ENCODE results near the gene GAK. TPM values are rescaled to one million over a fixed set of nuclear protein-coding genes. Genes with fewer than 3 reads are reported as not detected.

GAK gene
- total RNA-seq, 1 donor from 2014 or later, result 130 TPM

GRCh38 chr4:870951-871350 lies 61.2 kb downstream of the GAK start:
- intact Hi-C loops (cut with DNase I), result no loop called here
- H3K36me3 ChIP-seq, result peaks cover 93% of the 10 kb centered on the region
- no peak for ATAC-seq
- no peak overlapping the region for H3K4me3 ChIP-seq
- no peak overlapping the region for H3K27ac ChIP-seq
- no peak for TF ChIP-seq CTCF (IDR thresholded peaks at IDR 0.05)
- no peaks in the 10 kb centered on the region for H3K4me1 ChIP-seq
- H3K9me3 ChIP-seq, result no peaks in the 10 kb centered on the region
- no peaks in the 10 kb centered on the region for H3K27me3 ChIP-seq (ENCODE audit: low read depth)
- DNase-seq, result no peak

GRCh38 chr4:869776-870175 lies 62.3 kb downstream of the GAK start:
- Histone ChIP-seq H3K4me1 (no peaks in the 10 kb centered on the region), H3K36me3 (peaks cover 93% of the 10 kb centered on the region), H3K27me3 (ENCODE audit: low read depth) (no peaks in the 10 kb centered on the region), H3K4me3 (no peak overlapping the region), H3K9me3 (no peaks in the 10 kb centered on the region), H3K27ac (no peak overlapping the region)
- ATAC-seq (no peak), DNase-seq (no peak)
- no peak for TF ChIP-seq CTCF (IDR thresholded peaks at IDR 0.05)
- intact Hi-C loops (cut with DNase I), result no loop called here

- Histone ChIP-seq H3K4me3 (no peak overlapping the region), H3K4me1 (no peaks in the 10 kb centered on the region), H3K27me3 (ENCODE audit: low read depth) (no peaks in the 10 kb centered on the region), H3K27ac (no peak overlapping the region), H3K9me3 (no peaks in the 10 kb centered on the region), H3K36me3 (peaks cover 93% of the 10 kb centered on the region)
- intact Hi-C loops (cut with DNase I), result no loop called here
- ATAC-seq (no peak), DNase-seq (no peak)
- TF ChIP-seq CTCF (IDR thresholded peaks at IDR 0.05), result no peak
Observed at GRCh38 chr4:868421-868820, 63.7 kb downstream of the GAK start.

DNA sequence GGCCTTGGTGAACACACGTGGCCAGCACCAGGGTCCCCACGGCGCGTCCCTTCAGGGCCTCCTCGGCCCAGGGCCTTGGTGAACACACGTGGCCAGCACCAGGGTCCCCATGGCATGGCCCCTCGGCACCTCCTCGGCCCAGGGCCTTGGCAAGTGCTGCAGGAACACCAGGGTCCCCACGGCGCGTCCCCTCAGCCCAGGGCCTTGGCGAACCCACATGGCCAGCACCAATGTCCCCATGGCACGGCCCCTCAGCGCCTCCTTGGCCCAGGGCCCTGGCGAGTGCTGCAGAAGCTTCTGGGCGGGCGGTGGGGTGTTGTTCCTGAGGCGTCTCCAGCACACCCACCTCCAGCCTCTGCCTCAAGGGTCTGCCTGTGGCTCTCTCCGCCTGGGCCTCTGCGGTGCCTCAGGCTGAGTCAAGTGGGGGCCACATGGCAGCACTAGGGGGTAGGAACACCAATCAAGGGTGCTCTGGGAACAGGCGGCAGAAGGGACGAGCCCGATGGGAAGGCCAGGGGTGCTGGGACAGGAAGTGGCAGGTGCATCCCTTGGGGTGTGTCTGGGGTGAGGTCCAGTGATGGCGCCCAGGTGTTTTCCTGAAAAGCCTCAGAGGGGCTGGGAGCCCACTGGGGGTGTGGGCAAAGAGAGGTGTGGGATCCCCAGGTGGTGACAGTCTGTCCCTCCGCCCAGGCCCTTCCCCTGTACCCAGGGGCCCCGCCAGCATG lies 64.4 kb downstream of the GAK start:
- H3K36me3 ChIP-seq, result peaks cover 93% of the 10 kb centered on the region

DNA sequence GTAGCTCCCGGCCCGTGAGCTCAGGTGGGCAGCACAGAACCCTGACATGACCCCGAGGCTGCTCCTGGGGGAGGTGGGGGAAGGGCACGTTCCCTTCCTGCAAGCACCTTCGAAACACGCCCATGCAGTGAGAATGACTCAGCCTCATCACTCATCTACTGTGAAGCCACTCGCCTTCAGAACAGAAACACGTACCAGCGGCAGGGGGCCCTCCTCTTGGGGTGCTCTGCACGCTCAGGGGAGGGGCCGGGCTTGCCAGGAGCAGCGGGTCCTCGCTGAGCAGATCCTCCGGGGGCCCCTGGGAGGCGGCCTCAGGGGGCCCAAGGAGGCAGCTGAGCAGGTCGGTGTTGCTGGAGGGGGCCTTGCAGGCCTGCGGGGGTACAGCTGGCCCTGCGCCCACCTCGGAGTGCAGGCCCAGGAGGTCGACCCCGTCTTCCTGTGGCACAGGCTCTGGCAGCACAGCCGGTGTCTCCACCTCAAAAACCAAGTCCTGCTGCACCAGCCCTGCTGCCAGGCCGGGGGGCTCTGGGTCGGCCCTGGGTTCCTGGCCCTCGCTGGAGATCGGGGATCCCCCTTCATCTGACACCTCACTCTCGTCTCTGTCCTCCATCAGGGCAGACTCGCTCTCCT lies 65.2 kb downstream of the GAK start:
- peaks cover 93% of the 10 kb centered on the region for H3K36me3 ChIP-seq
- DNase-seq (no peak), ATAC-seq (no peak)

More for the DNA sequence above, 64.4 kb downstream of the GAK start:
- no peak for ATAC-seq
- H3K4me1 ChIP-seq, result no peaks in the 10 kb centered on the region
- no peak overlapping the region for H3K4me3 ChIP-seq
- no peaks in the 10 kb centered on the region for H3K9me3 ChIP-seq
- DNase-seq, result no peak
- no peak overlapping the region for H3K27ac ChIP-seq
- intact Hi-C loops (cut with DNase I), result no loop called here
- no peak for TF ChIP-seq CTCF (IDR thresholded peaks at IDR 0.05)
- no peaks in the 10 kb centered on the region for H3K27me3 ChIP-seq (ENCODE audit: low read depth)

More for the DNA sequence above, 65.2 kb downstream of the GAK start:
- no peaks in the 10 kb centered on the region for H3K4me1 ChIP-seq
- intact Hi-C loops (cut with DNase I), result no loop called here
- no peak overlapping the region for H3K4me3 ChIP-seq
- H3K9me3 ChIP-seq, result no peaks in the 10 kb centered on the region
- TF ChIP-seq CTCF (IDR thresholded peaks at IDR 0.05), result no peak
- H3K27me3 ChIP-seq (ENCODE audit: low read depth), result no peaks in the 10 kb centered on the region
- no peak overlapping the region for H3K27ac ChIP-seq

Measured in lower lobe of right lung (tissue), 2 donors.